Keratinocyte (primary cell): Measurements from ENCODE around the gene CNTNAP2. TPM values are rescaled to one million over a fixed set of nuclear protein-coding genes. Genes with fewer than 3 reads are reported as not detected.
A peak's percentile ranks its signal among the peaks of the same experiment; 100 is the strongest.
"Not testable (repeated sequence)": the region's sequence is repeated elsewhere in the genome, so short reads cannot be mapped to it uniquely, and the experiment has no call there.

Source experiments
- DNase-seq: peaks from one replicate; pipeline ENCODE4 v3.0.0-alpha.2; 2011; ENCODE audit warnings: low read depth, missing footprints, low spot score
- FAIRE-seq: peaks from 2 replicates; lab custom pipeline; 2011; peaks lifted over from hg19 to GRCh38; lab: Jason Lieb, UNC
- H2AFZ ChIP-seq: 2 replicates; pipeline ENCODE4 v1.6.0; 2012; ENCODE audit warnings: low read length, control low read depth, inconsistent platforms; ENCODE audit not compliant: control insufficient read depth
- H3K27ac ChIP-seq: 2 replicates; pipeline ENCODE4 v1.5.1; 2011; ENCODE audit warnings: low read length; ENCODE audit not compliant: control insufficient read depth, insufficient read depth
- H3K27me3 ChIP-seq: 3 replicates; pipeline ENCODE4 v1.6.0; 2011; ENCODE audit warnings: low read length; ENCODE audit not compliant: control insufficient read depth, insufficient read depth; ENCODE audit errors: extremely low read depth
- H3K36me3 ChIP-seq, 2 experiments: 2 replicates in 1 of 2; 3 replicates in 1 of 2; pipeline ENCODE4 v1.5.1; 2011; ENCODE audit warnings: low read length in 2 of 2, mild to moderate bottlenecking in 1 of 2; ENCODE audit not compliant: control insufficient read depth in 2 of 2, insufficient read depth in 2 of 2; ENCODE audit errors: extremely low read depth in 1 of 2
- H3K4me1 ChIP-seq: 3 replicates; pipeline ENCODE4 v1.5.1; 2011; ENCODE audit warnings: low read length; ENCODE audit not compliant: control insufficient read depth, insufficient read depth; ENCODE audit errors: extremely low read depth
- H3K4me2 ChIP-seq: 3 replicates; pipeline ENCODE4 v1.6.0; 2011; ENCODE audit warnings: low read depth, low read length; ENCODE audit not compliant: control insufficient read depth, insufficient read depth; ENCODE audit errors: extremely low read depth
- H3K4me3 ChIP-seq, 3 experiments: fragments of 200-600 bp in 1 of 3; sonication (generic) in 1 of 3; 2 replicates in 2 of 3; 3 replicates in 1 of 3; pipeline ENCODE4 v1.5.1; 2011 to 2016; ENCODE audit warnings: low read length in 3 of 3, mild to moderate bottlenecking in 3 of 3, control low read depth in 2 of 3, inconsistent platforms in 1 of 3, low read depth in 1 of 3, mixed read lengths in 1 of 3, mixed run types in 1 of 3, moderate library complexity in 1 of 3; ENCODE audit not compliant: control insufficient read depth in 2 of 3, insufficient read depth in 2 of 3; ENCODE audit errors: extremely low read depth in 1 of 3
- H3K79me2 ChIP-seq: 2 replicates; pipeline ENCODE4 v1.6.0; 2012; ENCODE audit warnings: low read length; ENCODE audit not compliant: control insufficient read depth, insufficient read depth
- H3K9ac ChIP-seq: 3 replicates; pipeline ENCODE4 v1.6.0; 2011; ENCODE audit warnings: low read length; ENCODE audit not compliant: control insufficient read depth, insufficient read depth; ENCODE audit errors: extremely low read depth
- H3K9me1 ChIP-seq: 3 replicates; pipeline ENCODE4 v1.6.0; 2011; ENCODE audit warnings: low read length; ENCODE audit not compliant: control insufficient read depth, insufficient read depth; ENCODE audit errors: extremely low read depth
- H3K9me3 ChIP-seq: 2 replicates; pipeline ENCODE4 v1.5.1; 2012; ENCODE audit warnings: low read depth, low read length; ENCODE audit not compliant: control insufficient read depth
- H4K20me1 ChIP-seq: 3 replicates; pipeline ENCODE4 v1.6.0; 2011; ENCODE audit warnings: low read length; ENCODE audit not compliant: control insufficient read depth, insufficient read depth; ENCODE audit errors: extremely low read depth
- EZH2 ChIP-seq: IDR thresholded peaks from one replicate; pipeline ENCODE4 v1.6.1; 2012; ENCODE audit warnings: inconsistent platforms, mild to moderate bottlenecking, low read length, moderate library complexity
- dilution Hi-C: fragments of 300-500 bp; cut with MboI; formaldehyde crosslinking; loops from one replicate; pipeline ENCODE4 v1.7.0; 2020; ENCODE audit warnings: low sequenced_read_pairs; ENCODE audit not compliant: extremely low pct_ligation_motif_present
- polyA plus RNA-seq, 5 experiments: library from polyadenylated mRNA; depleted of rRNA in 3 of 5; stranded (reverse) in 3 of 5; stranded (forward) in 1 of 5; unstranded in 1 of 5; fragments of >200 nt; gene quantifications; 1 replicate in 1 of 5; 2 replicates in 3 of 5; 3 replicates in 1 of 5; pipeline versions ENCODE4 v1.2.1 to v1.2.3, GENCODE V29; 2011 to 2012; ENCODE audit warnings: missing spikeins in 2 of 5, low read depth in 1 of 5, low replicate concordance in 1 of 5
- TF ChIP-seq, protein P1 (sequence below), 3 experiments: IDR thresholded peaks in 1 of 3; conservative IDR thresholded peaks in 1 of 3; optimal IDR thresholded peaks in 1 of 3; 2 replicates in 2 of 3; 3 replicates in 1 of 3; pipeline versions ENCODE3 to v1.5.1; 2011; ENCODE audit warnings: low read length in 3 of 3, mild to moderate bottlenecking in 3 of 3, moderate library complexity in 2 of 3, control low read depth in 1 of 3, inconsistent platforms in 1 of 3; ENCODE audit not compliant: insufficient read depth in 2 of 3; ENCODE audit errors: extremely low read depth in 1 of 3

The CNTNAP2 gene
- polyA plus RNA-seq, 1 donor (not counting 4 experiments of a cell fraction or from before 2014, with no cell fraction given): 1.4 TPM

DNA sequence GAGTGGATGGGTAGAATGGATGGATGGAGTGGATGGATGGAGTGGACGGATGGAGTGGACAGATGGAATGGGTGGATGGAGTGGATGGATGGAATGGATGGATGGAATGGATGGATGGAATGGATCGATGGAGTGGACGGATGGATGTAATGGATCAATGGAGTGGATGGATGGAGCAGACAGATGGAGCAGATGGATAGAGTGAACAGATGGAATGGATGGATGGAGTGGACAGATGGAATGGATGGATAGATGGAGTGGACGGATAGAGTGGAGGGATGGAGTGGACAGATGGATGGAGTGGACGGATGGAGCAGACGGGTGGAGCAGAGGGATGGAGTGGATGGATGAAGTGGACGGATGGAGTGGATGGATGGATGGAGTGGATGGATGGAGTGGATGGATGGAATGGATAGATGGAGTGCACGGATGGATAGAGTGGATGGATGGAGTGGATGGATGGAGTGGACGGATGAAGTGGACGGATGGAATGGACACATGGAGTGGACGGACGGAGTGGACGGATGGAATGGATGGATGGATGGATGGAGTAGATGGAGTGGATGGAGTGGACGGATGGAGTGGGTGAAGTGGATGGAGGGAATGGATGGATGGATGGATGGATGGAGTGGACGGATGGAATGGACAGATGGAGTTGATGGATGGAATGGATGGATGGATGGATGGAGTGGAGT, 2213.7 kb downstream of the CNTNAP2 start:
- no peak for DNase-seq
- Histone ChIP-seq H3K4me3 (no peak overlapping the region), H3K27me3 (no peaks in the 10 kb centered on the region), H4K20me1 (no peaks in the 10 kb centered on the region), H3K36me3 (no peaks in the 10 kb centered on the region), H3K9me3 (peaks cover 2% of the 10 kb centered on the region), H3K79me2 (no peaks in the 10 kb centered on the region), H3K9ac (no peak overlapping the region), H3K27ac (no peak overlapping the region), H3K4me2 (no peak overlapping the region), H3K9me1 (peaks cover 2% of the 10 kb centered on the region), H3K4me1 (peaks cover 39% of the 10 kb centered on the region), H2AFZ (no peak overlapping the region)
- FAIRE-seq: no peak
- dilution Hi-C loops: no loop called here
- TF ChIP-seq, protein P1, sequence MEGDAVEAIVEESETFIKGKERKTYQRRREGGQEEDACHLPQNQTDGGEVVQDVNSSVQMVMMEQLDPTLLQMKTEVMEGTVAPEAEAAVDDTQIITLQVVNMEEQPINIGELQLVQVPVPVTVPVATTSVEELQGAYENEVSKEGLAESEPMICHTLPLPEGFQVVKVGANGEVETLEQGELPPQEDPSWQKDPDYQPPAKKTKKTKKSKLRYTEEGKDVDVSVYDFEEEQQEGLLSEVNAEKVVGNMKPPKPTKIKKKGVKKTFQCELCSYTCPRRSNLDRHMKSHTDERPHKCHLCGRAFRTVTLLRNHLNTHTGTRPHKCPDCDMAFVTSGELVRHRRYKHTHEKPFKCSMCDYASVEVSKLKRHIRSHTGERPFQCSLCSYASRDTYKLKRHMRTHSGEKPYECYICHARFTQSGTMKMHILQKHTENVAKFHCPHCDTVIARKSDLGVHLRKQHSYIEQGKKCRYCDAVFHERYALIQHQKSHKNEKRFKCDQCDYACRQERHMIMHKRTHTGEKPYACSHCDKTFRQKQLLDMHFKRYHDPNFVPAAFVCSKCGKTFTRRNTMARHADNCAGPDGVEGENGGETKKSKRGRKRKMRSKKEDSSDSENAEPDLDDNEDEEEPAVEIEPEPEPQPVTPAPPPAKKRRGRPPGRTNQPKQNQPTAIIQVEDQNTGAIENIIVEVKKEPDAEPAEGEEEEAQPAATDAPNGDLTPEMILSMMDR (optimal IDR thresholded peaks at IDR 0.05 in 1 of 3, IDR thresholded peaks at IDR 0.05 in 1 of 3, conservative IDR thresholded peaks at IDR 0.05 in 1 of 3; ENCODE audit: extremely low read depth in 1 of 3, insufficient read depth in 2 of 3, low read length in 3 of 3): no peak
- no peak for TF ChIP-seq EZH2

DNA sequence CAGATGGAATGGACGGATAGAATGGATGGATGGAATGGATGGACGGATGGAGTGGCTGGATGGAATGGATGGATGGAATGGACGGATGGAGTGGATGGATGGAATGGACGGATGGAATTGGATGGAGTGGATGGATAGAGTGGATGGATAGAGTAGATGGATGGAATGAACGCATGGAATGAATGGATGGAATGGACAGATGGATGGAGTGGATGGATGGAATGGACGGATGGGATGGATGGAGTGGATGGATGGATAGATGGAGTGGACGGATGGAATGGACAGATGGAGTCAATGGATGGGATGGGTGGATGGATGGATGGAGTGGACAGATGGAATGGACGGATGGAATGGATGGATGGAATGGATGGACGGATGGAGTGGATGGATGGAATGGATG, 2214.2 kb downstream of the CNTNAP2 start:
- H3K9me1 ChIP-seq: peaks cover 2% of the 10 kb centered on the region
- no peak overlapping the region for H3K27ac ChIP-seq
- peaks cover 45% of the 10 kb centered on the region for H3K4me1 ChIP-seq
- peaks cover 2% of the 10 kb centered on the region for H3K9me3 ChIP-seq
- H3K79me2 ChIP-seq: no peaks in the 10 kb centered on the region
- no peaks in the 10 kb centered on the region for H4K20me1 ChIP-seq
- no peak overlapping the region for H3K9ac ChIP-seq
- H3K27me3 ChIP-seq: no peaks in the 10 kb centered on the region
- no peak overlapping the region for H3K4me2 ChIP-seq
- dilution Hi-C loops: no loop called here
- H3K36me3 ChIP-seq: no peaks in the 10 kb centered on the region
- DNase-seq (no peak), FAIRE-seq (no peak)
- H2AFZ ChIP-seq: no peak overlapping the region
- no peak overlapping the region for H3K4me3 ChIP-seq
- TF ChIP-seq, protein P1 (optimal IDR thresholded peaks at IDR 0.05 in 1 of 3, IDR thresholded peaks at IDR 0.05 in 1 of 3, conservative IDR thresholded peaks at IDR 0.05 in 1 of 3; ENCODE audit: extremely low read depth in 1 of 3, insufficient read depth in 2 of 3, low read length in 3 of 3): no peak
- no peak for TF ChIP-seq EZH2

DNA sequence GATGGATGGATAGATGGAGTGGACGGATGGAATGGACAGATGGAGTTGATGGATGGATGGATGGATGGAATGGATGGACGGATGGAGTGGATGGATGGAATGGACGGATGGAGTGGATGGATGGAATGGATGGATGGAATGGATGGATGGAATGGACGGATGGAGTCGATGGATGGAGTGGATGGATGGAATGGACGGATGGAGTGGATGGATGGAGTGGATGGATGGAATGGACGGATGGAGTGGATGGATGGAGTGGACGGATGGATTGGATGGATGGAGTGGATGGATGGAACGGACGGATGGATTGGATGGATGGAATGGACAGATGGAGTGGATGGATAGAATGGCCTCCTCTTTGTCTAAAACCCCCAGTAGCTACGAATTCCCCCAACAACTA, 2214.9 kb downstream of the CNTNAP2 start:
- FAIRE-seq: peak; percentile 84
- H3K36me3 ChIP-seq, H3K27ac ChIP-seq, H2AFZ ChIP-seq, H3K27me3 ChIP-seq, dilution Hi-C loops, H3K4me2 ChIP-seq, H3K4me3 ChIP-seq, DNase-seq, H3K9me3 ChIP-seq, H3K79me2 ChIP-seq, H4K20me1 ChIP-seq, H3K9me1 ChIP-seq, H3K9ac ChIP-seq: not testable (repeated sequence)
- H3K4me1 ChIP-seq: peaks cover 51% of the 10 kb centered on the region
